ENCODE measurements around the gene SNX22. TPM values are rescaled to one million over a fixed set of nuclear protein-coding genes. Genes with fewer than 3 reads are reported as not detected.

SNX22 gene
- total and polyA plus RNA-seq, 4 donors, result 0.36 to 0.90 (median 0.38) TPM

- Histone ChIP-seq H3K4me3 (ENCODE audit: low read length in 2 of 2) (no peak overlapping the region), H3K4me1 (ENCODE audit: control insufficient read depth in 1 of 2, insufficient read depth in 2 of 2, low read length in 2 of 2) (no peaks in the 10 kb centered on the region), H3K27me3 (ENCODE audit: control insufficient read depth in 1 of 2, insufficient read depth in 2 of 2, low read length in 1 of 2) (no peaks in the 10 kb centered on the region), H3K9me3 (ENCODE audit: control insufficient read depth, low read length) (no peaks in the 10 kb centered on the region), H3K36me3 (ENCODE audit: control insufficient read depth in 1 of 2, insufficient read depth in 2 of 2, low read length in 1 of 2) (peaks cover 6 to 28% of the 10 kb centered on the region in 2 donors), H3K27ac (ENCODE audit: low read depth in 1 of 2, low read length in 2 of 2) (no peak overlapping the region)
- intact Hi-C loops (cut with DNase I), result no loop called here
- DNase-seq (no peak), ATAC-seq (ENCODE audit: low FRiP score) (no peak)
- WGBS, 2 donors, result 92 to 93% methylated on average over 7 of the region's 7 CpGs
Observed at GRCh38 chr15:64131547-64131946, 20.0 kb upstream of the SNX22 start.

DNA sequence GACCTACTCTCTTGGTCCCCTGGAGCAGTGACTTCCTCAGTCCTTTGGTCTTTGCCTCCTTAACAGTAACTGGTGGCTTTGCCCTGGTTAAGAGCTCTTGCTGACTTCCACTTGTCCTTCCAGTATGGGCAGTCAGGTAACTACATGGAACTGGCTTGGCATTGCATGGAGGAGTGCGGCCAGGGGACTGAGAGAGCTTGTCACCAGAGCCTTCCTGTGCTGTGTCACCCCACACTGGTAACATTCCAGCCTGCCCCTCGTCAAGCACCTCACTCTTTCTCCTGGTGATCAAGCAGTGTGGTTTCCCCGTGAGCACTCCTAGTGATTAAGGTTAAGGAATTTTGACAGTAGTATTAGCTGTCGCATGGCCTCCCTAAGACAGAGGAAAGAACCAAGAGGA, 19.3 kb upstream of the SNX22 start:
- Histone ChIP-seq H3K4me1 (ENCODE audit: control insufficient read depth in 1 of 2, insufficient read depth in 2 of 2, low read length in 2 of 2) (no peaks in the 10 kb centered on the region), H3K27ac (ENCODE audit: low read depth in 1 of 2, low read length in 2 of 2) (no peak overlapping the region), H3K36me3 (ENCODE audit: control insufficient read depth in 1 of 2, insufficient read depth in 2 of 2, low read length in 1 of 2) (peaks cover 10 to 32% of the 10 kb centered on the region in 2 donors), H3K27me3 (ENCODE audit: control insufficient read depth in 1 of 2, insufficient read depth in 2 of 2, low read length in 1 of 2) (no peaks in the 10 kb centered on the region), H3K4me3 (ENCODE audit: low read length in 2 of 2) (no peak overlapping the region), H3K9me3 (ENCODE audit: control insufficient read depth, low read length) (no peaks in the 10 kb centered on the region)
- DNase-seq (no peak), ATAC-seq (ENCODE audit: low FRiP score) (no peak)
- WGBS, 2 donors, result 88 to 92% methylated on average over 4 of the region's 4 CpGs
- intact Hi-C loops (cut with DNase I), result no loop called here

GRCh38 chr15:64133623-64134344, 17.7 kb upstream of the SNX22 start:
- intact Hi-C loops (cut with DNase I), result no loop called here
- Histone ChIP-seq H3K4me3 (ENCODE audit: low read length in 2 of 2) (no peak overlapping the region), H3K27ac (ENCODE audit: low read depth in 1 of 2, low read length in 2 of 2) (no peak overlapping the region), H3K27me3 (ENCODE audit: control insufficient read depth in 1 of 2, insufficient read depth in 2 of 2, low read length in 1 of 2) (no peaks in the 10 kb centered on the region), H3K4me1 (ENCODE audit: control insufficient read depth in 1 of 2, insufficient read depth in 2 of 2, low read length in 2 of 2) (no peaks in the 10 kb centered on the region), H3K9me3 (ENCODE audit: control insufficient read depth, low read length) (no peaks in the 10 kb centered on the region), H3K36me3 (ENCODE audit: control insufficient read depth in 1 of 2, insufficient read depth in 2 of 2, low read length in 1 of 2) (peaks cover 5 to 30% of the 10 kb centered on the region in 2 donors)
- 91 to 92% methylated on average over 10 of the region's 10 CpGs for WGBS, 2 donors
- DNase-seq (no peak), ATAC-seq (ENCODE audit: low FRiP score) (no peak)

DNA sequence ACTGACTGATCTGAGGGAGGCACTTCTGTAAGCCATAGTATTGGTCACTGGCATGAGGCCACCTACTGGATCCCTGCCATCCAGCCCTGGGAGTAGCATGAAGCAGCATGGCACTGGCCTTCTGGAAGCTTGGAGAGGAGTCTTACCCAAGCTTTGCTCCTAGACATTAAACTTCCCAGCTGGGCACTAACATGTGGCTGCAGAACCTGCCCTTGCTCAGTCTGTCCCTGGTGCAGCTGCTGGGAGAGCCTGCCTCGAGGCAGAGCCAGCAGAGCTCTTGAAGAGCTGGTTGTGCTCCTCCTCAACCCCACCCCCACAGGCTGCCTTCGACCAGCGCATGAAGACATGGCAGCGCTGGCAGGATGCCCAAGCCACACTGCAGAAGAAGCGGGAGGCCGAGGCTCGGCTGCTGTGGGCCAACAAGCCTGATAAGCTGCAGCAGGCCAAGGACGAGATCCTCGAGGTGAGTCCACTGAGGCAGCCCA, 17.1 kb upstream of the SNX22 start:
- intact Hi-C loops (cut with DNase I), result no loop called here
- 76 to 79% methylated on average over 9 of the region's 9 CpGs for WGBS, 2 donors
- no peak for ATAC-seq (ENCODE audit: low FRiP score)

GRCh38 chr15:64136347-64136746, 15.2 kb upstream of the SNX22 start:
- Histone ChIP-seq H3K27me3 (ENCODE audit: control insufficient read depth in 1 of 2, insufficient read depth in 2 of 2, low read length in 1 of 2) (no peaks in the 10 kb centered on the region), H3K4me1 (ENCODE audit: control insufficient read depth in 1 of 2, insufficient read depth in 2 of 2, low read length in 2 of 2) (no peaks in the 10 kb centered on the region), H3K9me3 (ENCODE audit: control insufficient read depth, low read length) (no peaks in the 10 kb centered on the region), H3K36me3 (ENCODE audit: control insufficient read depth in 1 of 2, insufficient read depth in 2 of 2, low read length in 1 of 2) (peaks cover 5 to 20% of the 10 kb centered on the region in 2 donors), H3K4me3 (ENCODE audit: low read length in 2 of 2) (no peak overlapping the region), H3K27ac (ENCODE audit: low read depth in 1 of 2, low read length in 2 of 2) (no peak overlapping the region)
- DNase-seq (no peak), ATAC-seq (ENCODE audit: low FRiP score) (no peak)
- intact Hi-C loops (cut with DNase I), result no loop called here
- WGBS, 2 donors, result 88% methylated on average over 7 of the region's 7 CpGs

More for the DNA sequence above, 17.1 kb upstream of the SNX22 start:
- DNase-seq, result peak in 1 of 2 donors; percentile 62
- Histone ChIP-seq H3K27me3 (ENCODE audit: control insufficient read depth in 1 of 2, insufficient read depth in 2 of 2, low read length in 1 of 2) (no peaks in the 10 kb centered on the region), H3K4me3 (ENCODE audit: low read length in 2 of 2) (no peak overlapping the region), H3K36me3 (ENCODE audit: control insufficient read depth in 1 of 2, insufficient read depth in 2 of 2, low read length in 1 of 2) (peaks cover 5 to 30% of the 10 kb centered on the region in 2 donors), H3K4me1 (ENCODE audit: control insufficient read depth in 1 of 2, insufficient read depth in 2 of 2, low read length in 2 of 2) (no peaks in the 10 kb centered on the region), H3K27ac (ENCODE audit: low read depth in 1 of 2, low read length in 2 of 2) (no peak overlapping the region), H3K9me3 (ENCODE audit: control insufficient read depth, low read length) (no peaks in the 10 kb centered on the region)

- 69 to 76% methylated on average over 8 of the region's 8 CpGs for WGBS, 2 donors
- intact Hi-C loops (cut with DNase I), result no loop called here
- H3K36me3 ChIP-seq (ENCODE audit: control insufficient read depth in 1 of 2, insufficient read depth in 2 of 2, low read length in 1 of 2), result peaks cover 3 to 16% of the 10 kb centered on the region in 2 donors
- ATAC-seq (ENCODE audit: low FRiP score) (peak; percentile 21), DNase-seq (no peak)
- no peaks in the 10 kb centered on the region for H3K4me1 ChIP-seq (ENCODE audit: control insufficient read depth in 1 of 2, insufficient read depth in 2 of 2, low read length in 2 of 2)
- no peaks in the 10 kb centered on the region for H3K27me3 ChIP-seq (ENCODE audit: control insufficient read depth in 1 of 2, insufficient read depth in 2 of 2, low read length in 1 of 2)
- no peak overlapping the region for H3K27ac ChIP-seq (ENCODE audit: low read depth in 1 of 2, low read length in 2 of 2)
- H3K4me3 ChIP-seq (ENCODE audit: low read length in 2 of 2), result no peak overlapping the region
- H3K9me3 ChIP-seq (ENCODE audit: control insufficient read depth, low read length), result no peaks in the 10 kb centered on the region
Observed at GRCh38 chr15:64137226-64137833, 14.2 kb upstream of the SNX22 start.

- intact Hi-C loops (cut with DNase I), result no loop called here
- Histone ChIP-seq H3K27ac (ENCODE audit: low read depth in 1 of 2, low read length in 2 of 2) (no peak overlapping the region), H3K9me3 (ENCODE audit: control insufficient read depth, low read length) (no peaks in the 10 kb centered on the region), H3K27me3 (ENCODE audit: control insufficient read depth in 1 of 2, insufficient read depth in 2 of 2, low read length in 1 of 2) (no peaks in the 10 kb centered on the region), H3K4me1 (ENCODE audit: control insufficient read depth in 1 of 2, insufficient read depth in 2 of 2, low read length in 2 of 2) (no peaks in the 10 kb centered on the region), H3K36me3 (ENCODE audit: control insufficient read depth in 1 of 2, insufficient read depth in 2 of 2, low read length in 1 of 2) (peaks cover 3 to 14% of the 10 kb centered on the region in 2 donors), H3K4me3 (ENCODE audit: low read length in 2 of 2) (no peak overlapping the region)
- 86 to 88% methylated on average over 4 of the region's 4 CpGs for WGBS, 2 donors
- no peak for ATAC-seq (ENCODE audit: low FRiP score)
- DNase-seq, result no peak
Observed at GRCh38 chr15:64138331-64138941, 13.1 kb upstream of the SNX22 start.

DNA sequence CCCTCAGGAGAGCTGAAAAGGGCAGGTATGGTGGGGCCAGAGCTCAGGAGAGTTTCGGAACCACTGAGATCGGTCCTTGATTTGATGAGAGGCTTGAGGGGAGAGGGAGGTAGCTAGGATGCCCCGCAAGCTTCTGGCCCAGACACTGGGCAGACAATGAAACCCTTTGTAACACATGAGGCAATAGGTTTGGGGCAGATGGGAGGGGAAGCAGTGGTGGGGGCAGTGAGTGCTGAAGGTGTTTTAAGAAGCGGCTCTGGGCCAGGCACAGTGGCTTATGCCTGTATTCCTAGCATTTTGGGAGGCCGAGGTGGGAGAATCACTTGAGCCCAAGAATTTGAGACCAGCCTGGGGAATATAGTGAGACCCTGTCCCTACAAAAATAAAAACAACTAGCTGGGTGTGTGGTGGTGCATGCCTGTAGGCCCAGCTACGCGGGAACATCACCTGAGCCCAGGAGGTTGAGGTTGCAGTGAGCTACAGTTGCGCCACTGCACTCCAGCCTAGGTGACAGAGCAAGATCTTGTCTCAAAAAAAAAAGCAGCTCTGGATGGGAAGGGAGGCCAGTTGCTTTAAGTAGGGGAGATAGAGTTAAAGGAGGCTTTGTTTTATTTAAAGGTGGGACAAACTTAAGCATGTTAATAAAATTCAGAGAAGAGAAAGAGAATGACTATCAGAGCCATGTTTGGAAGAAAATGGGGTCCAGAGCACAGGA, 9.6 kb upstream of the SNX22 start:
- no peak for ATAC-seq (ENCODE audit: low FRiP score)

More for the DNA sequence above, 9.6 kb upstream of the SNX22 start:
- Histone ChIP-seq H3K36me3 (ENCODE audit: control insufficient read depth in 1 of 2, insufficient read depth in 2 of 2, low read length in 1 of 2) (peaks cover 0 to 2% of the 10 kb centered on the region in 2 donors), H3K4me3 (ENCODE audit: low read length in 2 of 2) (no peak overlapping the region), H3K27ac (ENCODE audit: low read depth in 1 of 2, low read length in 2 of 2) (no peak overlapping the region), H3K4me1 (ENCODE audit: control insufficient read depth in 1 of 2, insufficient read depth in 2 of 2, low read length in 2 of 2) (no peaks in the 10 kb centered on the region), H3K27me3 (ENCODE audit: control insufficient read depth in 1 of 2, insufficient read depth in 2 of 2, low read length in 1 of 2) (no peaks in the 10 kb centered on the region), H3K9me3 (ENCODE audit: control insufficient read depth, low read length) (no peaks in the 10 kb centered on the region)
- 95 to 96% methylated on average over 8 of the region's 8 CpGs for WGBS, 2 donors
- intact Hi-C loops (cut with DNase I), result no loop called here
- DNase-seq, result no peak

Measured in aorta (tissue), 5 donors.